Measurements from ENCODE around the gene CD59. TPM values are rescaled to one million over a fixed set of nuclear protein-coding genes. Genes with fewer than 3 reads are reported as not detected.

The CD59 gene
- polyA plus RNA-seq, 1 experiment = 1,182 TPM

Other genes with a start within 250 kb of the CD59 start
- not detected in 2 replicates for gene C11orf91, start 35.6 kb downstream of the CD59 start, polyA plus RNA-seq (2011; rRNA removed)
- 33.3 and 43.4 TPM in 2 replicates for gene FBXO3, start 38.1 kb upstream of the CD59 start, polyA plus RNA-seq (2011; rRNA removed)
- gene LMO2, start 155.7 kb upstream of the CD59 start, polyA plus RNA-seq (2011; rRNA removed) = 0.05 TPM in 1 of 2 replicates, not detected in the other

Data from AG04450 (cell line).